ENCODE measurements around the gene PLEKHA6.

The PLEKHA6 gene

DNA sequence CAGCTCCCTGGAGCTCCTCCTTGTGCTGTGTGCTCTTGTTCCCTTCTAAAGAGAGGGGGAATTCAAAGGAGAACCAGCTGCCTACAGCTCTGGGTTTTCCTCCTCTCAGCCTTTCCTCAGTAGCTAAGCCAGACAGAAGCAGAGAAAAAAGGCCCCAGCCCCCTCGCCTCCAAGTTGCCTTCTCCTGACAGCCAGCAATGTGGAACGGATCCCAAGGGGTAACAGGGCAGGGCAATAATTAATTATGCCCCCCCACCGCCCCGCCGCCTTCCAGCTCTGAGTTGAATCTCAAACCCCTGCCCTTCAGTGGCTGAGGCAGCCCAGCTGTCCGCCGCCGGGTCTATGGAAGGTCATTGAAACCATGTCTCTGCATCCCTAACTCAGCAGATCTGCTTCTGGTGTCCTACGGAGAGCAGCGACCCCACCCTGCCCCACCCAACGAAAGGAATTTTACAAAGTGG is 76.9 kb downstream of the PLEKHA6 start:
- no peak for DNase-seq

DNA sequence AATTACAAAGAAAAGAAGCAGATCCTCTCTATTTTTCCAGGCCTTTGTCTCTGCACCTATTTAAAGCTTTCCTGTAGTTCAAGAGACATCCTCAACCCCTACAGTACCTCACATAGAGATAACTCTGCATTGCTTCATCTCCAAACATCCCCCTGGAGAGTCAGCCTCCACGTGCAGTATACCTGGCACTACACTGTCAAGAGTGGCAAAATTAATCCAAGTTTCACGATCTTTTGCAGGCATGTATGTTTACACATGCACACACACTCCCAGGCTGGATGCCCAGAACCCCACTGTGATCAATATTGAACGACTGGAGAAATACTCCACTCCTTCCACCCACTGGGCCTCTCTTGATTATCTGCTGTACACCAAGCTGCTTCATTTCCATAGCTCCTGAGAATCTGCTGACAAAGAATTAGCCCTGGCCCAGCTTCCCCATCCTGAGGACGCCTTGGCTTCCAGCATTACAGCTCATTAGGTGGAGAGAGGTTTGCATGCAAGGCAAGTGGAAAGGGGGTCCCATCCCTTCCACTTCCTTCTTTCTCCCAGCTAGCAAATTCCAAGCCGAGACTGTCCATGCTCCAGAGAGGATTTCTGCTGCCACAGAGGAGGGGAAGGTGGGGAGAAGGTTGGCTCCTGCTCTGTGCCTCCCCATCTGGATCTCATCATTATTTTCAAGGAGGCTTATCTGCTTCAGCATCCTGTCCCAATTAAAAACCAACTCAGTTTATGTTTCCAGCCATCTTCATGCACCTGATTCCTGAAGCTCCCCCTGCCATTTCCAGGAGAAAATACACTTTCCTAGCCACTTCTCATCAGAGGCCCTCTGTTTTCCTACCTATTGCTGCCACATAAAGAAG is 79.4 kb downstream of the PLEKHA6 start:
- no peak for DNase-seq

DNA sequence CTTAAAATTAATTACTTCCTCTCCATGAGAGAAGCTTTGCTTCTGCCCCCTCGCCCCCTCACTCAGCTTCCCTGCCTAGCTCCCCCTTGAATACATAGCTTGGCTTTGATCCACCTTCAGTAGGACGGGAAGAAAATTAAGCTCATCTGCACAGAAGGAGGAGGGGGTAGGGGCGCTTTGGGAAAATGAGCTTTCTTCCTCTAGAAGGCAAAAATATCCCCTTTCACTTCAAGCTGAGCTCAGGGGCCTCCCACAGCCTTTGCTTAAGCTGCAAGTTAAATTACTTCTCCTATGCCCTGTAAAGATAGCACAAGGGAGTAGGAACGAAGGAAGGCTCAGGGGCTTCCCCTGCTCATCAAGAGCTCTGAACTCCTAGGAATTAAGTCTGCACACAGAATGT is 80.8 kb downstream of the PLEKHA6 start:
- DNase-seq: no peak

GRCh38 chr1:204278251-204278650 is 81.5 kb downstream of the PLEKHA6 start:
- DNase-seq: no peak

DNA sequence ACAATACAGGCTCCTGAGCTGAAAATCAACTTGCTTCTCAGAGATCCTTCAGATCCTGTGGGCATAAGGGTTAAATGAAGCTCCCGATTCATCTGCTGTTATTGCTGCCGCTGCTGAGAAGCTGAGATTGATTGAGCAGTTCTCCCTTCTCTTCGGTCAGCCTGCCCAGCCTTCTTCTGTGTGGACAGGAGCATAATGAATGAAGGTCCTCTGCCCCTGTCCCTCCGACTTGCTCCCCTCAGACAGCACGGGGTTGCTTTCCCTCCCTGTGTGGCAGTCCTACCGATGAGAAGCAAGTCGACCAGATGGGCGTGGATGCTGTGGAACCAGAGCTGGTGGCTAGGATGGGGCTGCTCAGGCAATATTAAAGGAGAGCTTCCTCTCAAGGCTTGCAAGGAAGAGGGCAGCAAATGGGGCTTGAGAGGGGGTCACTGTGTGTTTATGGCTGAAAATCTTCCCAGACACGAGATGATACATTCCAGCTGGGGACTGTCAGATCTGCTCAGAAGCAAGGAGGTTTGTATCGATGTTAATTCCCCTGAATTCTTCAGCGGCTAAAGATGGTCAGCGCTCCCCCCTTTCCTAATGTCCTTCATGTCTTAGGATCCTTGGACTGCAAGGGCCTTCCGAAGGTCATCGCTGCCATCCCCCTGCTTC is 82.0 kb downstream of the PLEKHA6 start:
- no peak for DNase-seq

DNA sequence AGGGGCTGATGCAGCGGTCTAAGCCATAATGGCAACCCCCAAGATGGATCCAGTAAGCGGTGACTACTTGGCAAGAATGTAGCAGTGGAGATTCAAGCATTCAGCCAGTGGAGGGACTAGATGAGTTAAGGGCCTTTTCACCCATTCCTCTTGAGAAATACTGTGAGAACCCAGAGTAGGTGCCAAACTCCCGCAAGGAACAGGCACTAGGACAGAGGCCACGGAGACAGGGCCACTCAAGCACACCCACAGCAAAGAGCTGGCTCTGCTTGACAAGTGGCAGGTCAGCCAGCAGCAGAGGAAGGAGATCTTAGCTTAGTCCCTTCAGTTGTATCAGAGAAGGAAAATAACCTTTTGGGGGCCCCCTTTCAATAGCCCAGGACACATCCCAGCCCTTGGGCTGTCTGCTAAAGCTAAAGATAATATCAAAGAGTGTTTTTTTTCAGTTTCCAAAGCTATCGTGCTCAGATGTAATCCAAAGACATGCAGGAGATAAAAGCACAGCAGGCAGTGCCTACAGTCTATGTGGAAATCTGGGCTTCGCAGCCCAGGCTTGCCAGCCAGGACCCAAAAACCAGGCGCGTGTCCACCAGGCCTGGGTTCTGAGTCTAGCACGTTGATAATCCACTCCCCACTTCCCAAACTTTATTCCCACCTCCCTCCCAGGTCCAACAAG is 83.9 kb downstream of the PLEKHA6 start:
- DNase-seq: no peak

DNA sequence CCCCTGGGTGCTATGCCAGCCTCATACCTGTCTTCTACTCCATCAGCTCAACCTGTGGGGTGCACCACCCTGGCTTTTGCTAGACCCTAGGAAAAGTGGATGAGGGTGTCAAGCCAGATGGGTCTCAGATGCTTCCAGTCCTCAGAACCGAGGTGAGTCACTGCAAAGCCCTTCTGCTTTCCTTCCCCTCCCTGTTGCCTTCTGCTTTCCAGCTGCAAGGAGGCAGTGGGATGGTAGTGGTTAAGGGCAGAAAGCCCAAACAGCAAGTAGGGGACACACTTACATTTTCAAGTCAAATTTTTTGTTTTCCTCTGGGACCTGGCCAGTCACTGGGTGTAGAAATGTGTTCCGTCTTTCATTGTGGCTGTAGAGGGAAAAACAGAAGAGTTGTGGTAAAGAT is 85.3 kb downstream of the PLEKHA6 start:
- no peak for DNase-seq

DNA sequence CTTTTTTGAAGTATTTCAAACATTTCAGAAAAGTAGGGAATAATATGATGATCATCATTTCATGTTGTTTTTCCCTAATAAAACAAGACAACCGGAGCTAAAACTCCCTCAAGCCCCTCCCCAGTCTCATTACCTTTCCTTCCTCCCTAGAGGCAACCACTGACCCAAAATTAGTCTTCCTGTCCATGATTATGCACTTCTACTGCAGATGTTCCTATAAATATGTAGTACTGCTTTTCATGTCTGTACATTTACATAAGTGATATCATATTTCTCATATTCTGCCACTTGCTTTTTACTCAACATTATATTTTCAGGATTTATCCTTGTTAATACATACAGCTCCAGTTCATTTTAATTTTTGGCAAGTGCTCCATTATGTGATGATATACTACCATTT is 87.2 kb downstream of the PLEKHA6 start:
- no peak for DNase-seq

- DNase-seq: no peak
Measured at GRCh38 chr1:204271970-204272369, 87.8 kb downstream of the PLEKHA6 start.

GRCh38 chr1:204268101-204268500 is 91.6 kb downstream of the PLEKHA6 start:
- DNase-seq: no peak

- no peak for DNase-seq
Measured at GRCh38 chr1:204267191-204267601, 92.5 kb downstream of the PLEKHA6 start.

DNA sequence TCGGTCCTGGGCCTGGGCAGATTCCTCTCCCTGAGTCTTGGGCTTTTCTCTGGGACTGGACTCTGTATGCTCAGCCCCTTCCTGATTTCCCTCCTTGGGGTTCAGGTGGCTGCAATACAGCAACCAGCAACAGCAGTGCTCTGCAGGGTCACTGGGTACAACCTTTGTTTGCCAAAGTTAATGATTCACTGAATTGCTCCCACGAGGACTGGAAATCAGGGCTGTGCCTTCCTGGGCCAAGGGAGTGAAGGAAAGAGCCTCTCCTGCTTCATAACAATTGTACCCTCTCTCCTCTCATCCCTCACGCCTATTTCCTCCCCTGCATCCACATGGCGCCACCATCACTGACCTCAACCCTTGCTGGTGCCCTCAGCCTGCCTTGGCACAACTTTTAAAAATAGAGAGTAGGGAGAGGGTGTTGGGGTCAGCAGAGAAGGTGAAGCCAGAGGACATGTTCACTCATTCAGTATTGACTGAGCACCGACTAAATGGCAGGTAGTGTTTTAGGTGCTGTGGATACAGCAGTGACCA is 93.2 kb downstream of the PLEKHA6 start:
- no peak for DNase-seq

DNA sequence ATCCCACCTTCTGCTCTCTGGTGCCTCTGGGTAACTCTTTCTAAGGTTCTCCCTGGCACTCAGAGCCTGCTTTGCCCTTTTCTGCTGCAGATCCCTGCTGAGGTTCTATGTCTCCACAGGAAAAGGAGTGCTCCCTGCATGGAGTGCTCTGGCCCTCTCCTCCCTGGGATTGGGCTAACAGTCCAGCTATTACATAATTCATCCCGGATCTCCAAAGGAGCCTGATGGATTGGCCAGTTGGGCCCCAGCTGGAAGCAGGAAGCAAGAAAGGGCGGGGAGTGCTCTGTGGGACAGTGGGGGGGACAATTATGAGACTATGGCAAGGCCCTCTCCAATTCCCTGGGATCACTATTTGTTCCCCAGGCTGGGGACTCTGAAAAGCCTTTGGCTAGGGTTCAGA is 94.1 kb downstream of the PLEKHA6 start:
- DNase-seq: no peak

- no peak for DNase-seq
Measured at GRCh38 chr1:204264805-204265204, 94.9 kb downstream of the PLEKHA6 start.

DNA sequence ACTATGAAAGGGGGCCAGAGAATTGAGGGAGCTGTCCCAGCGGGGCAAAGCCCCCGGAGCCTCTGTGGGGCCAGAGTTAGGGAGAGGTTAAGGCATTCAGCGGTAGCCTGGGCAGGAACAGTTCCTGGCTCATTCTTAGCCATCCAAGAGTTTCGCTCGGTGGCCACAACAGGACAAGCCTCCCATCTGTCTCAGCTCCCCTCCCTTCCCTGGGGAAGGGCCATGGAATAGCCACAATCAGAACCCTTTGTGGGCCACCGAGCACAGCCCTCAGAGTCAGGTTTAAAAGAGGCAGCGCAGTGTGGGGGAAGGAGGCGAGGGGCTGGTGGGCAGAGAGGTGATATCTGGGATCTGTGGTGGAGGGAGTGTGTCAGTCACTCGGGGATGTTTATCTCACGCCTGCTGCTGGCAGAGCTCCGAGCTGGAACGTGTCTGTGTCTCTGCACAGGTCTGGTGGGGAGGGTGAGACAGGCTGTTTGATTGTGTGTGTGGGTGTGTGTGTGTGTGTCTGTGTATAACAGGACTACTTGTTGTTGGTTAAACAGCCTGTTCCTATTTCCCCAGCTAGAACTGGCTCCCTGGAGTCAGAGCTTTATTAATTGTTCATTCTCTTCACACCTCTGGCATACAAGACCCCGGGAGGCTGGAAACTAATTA is 96.3 kb downstream of the PLEKHA6 start:
- DNase-seq: no peak

DNA sequence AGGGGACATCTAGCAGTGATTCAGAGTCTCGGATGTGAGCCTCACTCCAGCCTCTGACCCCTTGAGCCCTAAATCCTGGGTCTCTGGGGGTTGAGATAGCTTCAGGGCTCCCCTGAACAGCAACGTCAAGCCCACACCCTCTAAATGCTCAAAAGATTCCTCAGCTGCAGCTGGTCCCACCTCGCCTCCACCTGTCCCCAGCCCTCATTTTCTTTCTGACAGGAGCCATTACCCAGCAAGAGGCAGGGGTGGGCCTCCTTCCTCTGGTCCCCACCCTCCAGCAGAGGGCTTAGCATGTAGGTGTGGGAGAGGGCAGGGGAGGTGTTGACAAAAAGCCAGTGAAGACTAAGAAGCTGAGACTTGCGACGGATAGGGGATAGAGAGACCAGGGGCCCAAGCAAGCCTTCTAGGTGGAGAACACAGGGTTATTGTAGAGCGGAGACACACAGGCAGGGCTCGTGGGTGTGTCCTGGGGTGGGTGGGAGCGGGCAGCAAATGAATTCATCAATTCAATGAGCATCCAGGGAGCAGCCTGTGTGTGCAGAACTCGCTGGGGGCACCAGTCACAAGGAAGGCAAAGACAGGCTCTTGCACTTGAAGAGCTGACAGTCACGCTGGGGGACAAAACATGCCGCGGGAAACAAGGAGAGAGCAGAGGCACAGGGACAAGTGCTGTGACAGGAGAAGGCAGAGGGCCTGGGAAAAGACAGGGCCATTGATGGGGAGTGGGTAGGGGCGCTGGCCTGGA is 97.0 kb downstream of the PLEKHA6 start:
- no peak for DNase-seq

GRCh38 chr1:204261746-204262505 is 97.8 kb downstream of the PLEKHA6 start:
- no peak for DNase-seq

GRCh38 chr1:204261266-204261665 is 98.5 kb downstream of the PLEKHA6 start:
- DNase-seq: no peak

GRCh38 chr1:204260601-204261197 is 99.0 kb downstream of the PLEKHA6 start:
- DNase-seq: no peak

GRCh38 chr1:204259782-204260181 is 99.9 kb downstream of the PLEKHA6 start:
- no peak for DNase-seq

- DNase-seq: no peak
Measured at GRCh38 chr1:204259196-204259595, 100.5 kb downstream of the PLEKHA6 start.

Data from activated CD4-positive, CD25-positive, alpha-beta regulatory T cell treated with anti-CD3 and anti-CD28 coated beads, Interleukin-2, amount 50 U/mL, for 72 hours (primary cell).